ENCODE measurements around the gene GNPTAB. TPM values are rescaled to one million over a fixed set of nuclear protein-coding genes. Genes with fewer than 3 reads are reported as not detected.

Gene GNPTAB
- total and polyA plus RNA-seq, 2 donors (not counting 1 experiment from before 2014, with no cell fraction given), result 10.4 to 79.4 TPM

DNA sequence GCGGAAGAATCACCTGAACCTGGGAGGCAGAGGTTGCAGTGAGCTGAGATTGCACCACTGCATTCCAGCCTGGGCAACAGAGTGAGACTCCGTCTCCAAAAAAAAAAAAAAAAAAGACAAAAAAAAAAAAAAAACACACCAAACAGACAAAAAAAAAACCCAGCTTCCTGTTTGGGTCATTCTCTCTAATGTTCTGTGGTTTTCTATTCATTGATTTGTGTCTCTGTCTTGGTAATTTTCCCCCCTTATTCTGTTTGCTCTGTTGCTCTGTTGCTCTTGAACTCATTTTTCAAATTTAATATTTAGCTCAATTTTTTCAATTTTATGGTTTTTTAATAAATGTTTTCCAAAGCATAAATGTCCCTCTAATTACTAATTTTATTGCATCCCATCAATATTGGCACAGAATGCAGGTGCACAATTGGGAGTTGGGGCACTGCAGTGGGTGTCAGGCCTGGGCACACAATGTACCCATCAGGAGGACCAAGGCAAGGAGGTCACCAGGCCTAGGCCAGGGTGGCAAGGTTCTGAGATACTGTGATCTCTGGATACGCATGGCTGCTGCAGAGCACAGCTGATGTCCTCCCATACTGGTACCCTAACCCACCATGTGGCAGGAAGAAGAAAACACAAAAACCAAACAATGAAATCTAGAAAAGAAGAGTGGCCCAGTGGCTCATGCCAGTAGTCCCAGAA lies 8.0 kb upstream of the GNPTAB start:
- no peaks in the 10 kb centered on the region for H3K27me3 ChIP-seq (replicated peaks in 1 of 4; ENCODE audit: control extremely low read depth in 1 of 4, control insufficient read depth in 3 of 4, insufficient read depth in 4 of 4, low read length in 3 of 4)
- H2AFZ ChIP-seq (ENCODE audit: insufficient read depth, low read depth, low read length, poor library complexity, severe bottlenecking), result no peak overlapping the region
- peak overlapping the region; percentile 64 for H3K4me2 ChIP-seq (replicated peaks; ENCODE audit: low read depth, low read length, poor library complexity, severe bottlenecking)
- no peaks in the 10 kb centered on the region for H4K20me1 ChIP-seq (ENCODE audit: control insufficient read depth, insufficient read depth, low read length, poor library complexity, severe bottlenecking)
- peak overlapping the region; percentile 11 for H3K9ac ChIP-seq (ENCODE audit: low read length)
- no peaks in the 10 kb centered on the region for H3K9me3 ChIP-seq (ENCODE audit: control extremely low read depth in 1 of 3, control insufficient read depth in 2 of 3, insufficient read depth in 1 of 3, low read length in 2 of 3)
- ChIA-PET POLR2A (interaction anchor here (0.6 to 2.7 kb wide), 5 partner anchors 9 to 536 kb away, joined by 3 to 7 read pairs (median 6); partner anchors contain the start of genes CHPT1 and GNPTAB), CTCF (interaction anchor here (0.6 to 5.8 kb wide), 39 partner anchors 8 to 491 kb away, joined by 3 to 138 read pairs (median 6); partner anchors contain the start of genes ARL1, DRAM1 and GNPTAB)
- peaks cover 17 to 18% of the 10 kb centered on the region in 2 donors for H3K4me1 ChIP-seq (ENCODE audit: control insufficient read depth in 2 of 2, insufficient read depth in 2 of 2, low read length in 2 of 2)
- TF ChIP-seq, protein P1, sequence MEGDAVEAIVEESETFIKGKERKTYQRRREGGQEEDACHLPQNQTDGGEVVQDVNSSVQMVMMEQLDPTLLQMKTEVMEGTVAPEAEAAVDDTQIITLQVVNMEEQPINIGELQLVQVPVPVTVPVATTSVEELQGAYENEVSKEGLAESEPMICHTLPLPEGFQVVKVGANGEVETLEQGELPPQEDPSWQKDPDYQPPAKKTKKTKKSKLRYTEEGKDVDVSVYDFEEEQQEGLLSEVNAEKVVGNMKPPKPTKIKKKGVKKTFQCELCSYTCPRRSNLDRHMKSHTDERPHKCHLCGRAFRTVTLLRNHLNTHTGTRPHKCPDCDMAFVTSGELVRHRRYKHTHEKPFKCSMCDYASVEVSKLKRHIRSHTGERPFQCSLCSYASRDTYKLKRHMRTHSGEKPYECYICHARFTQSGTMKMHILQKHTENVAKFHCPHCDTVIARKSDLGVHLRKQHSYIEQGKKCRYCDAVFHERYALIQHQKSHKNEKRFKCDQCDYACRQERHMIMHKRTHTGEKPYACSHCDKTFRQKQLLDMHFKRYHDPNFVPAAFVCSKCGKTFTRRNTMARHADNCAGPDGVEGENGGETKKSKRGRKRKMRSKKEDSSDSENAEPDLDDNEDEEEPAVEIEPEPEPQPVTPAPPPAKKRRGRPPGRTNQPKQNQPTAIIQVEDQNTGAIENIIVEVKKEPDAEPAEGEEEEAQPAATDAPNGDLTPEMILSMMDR (IDR thresholded peaks at IDR 0.05), result no peak
- TF ChIP-seq EZH2 (IDR thresholded peaks at IDR 0.05; ENCODE audit: borderline replicate concordance, insufficient read depth, low read depth, low read length, poor library complexity, severe bottlenecking), result no peak
- Mint-ChIP-seq H3K27ac (peak overlapping the region; percentile 56), H3K4me1 (peaks cover 19% of the 10 kb centered on the region), H3K27me3 (no peaks in the 10 kb centered on the region), H3K4me3 (peak overlapping the region; percentile 61), H3K9me3 (ENCODE audit: insufficient read depth) (no peaks in the 10 kb centered on the region)
- ATAC-seq (ENCODE audit: low read depth), result peak; percentile 63
- no peak overlapping the region for H3K4me3 ChIP-seq (ENCODE audit: control extremely low read depth in 1 of 5, extremely low read depth in 1 of 5, insufficient read depth in 1 of 5, low read depth in 2 of 5, low read length in 4 of 5)
- H3K79me2 ChIP-seq (ENCODE audit: control insufficient read depth, insufficient read depth, low read length), result no peaks in the 10 kb centered on the region
- peak; percentile 46 for DNase-seq
- 60% methylated on average over 1 of the region's 3 CpGs for WGBS (ENCODE audit: insufficient coverage)
- intact Hi-C loops (cut with micrococcal nuclease), result loop anchor here (1.0 to 10.0 kb wide), 6 partner anchors 65 to 564 kb away; partner anchors contain the start of gene ARL1
- no peaks in the 10 kb centered on the region for H3K36me3 ChIP-seq (replicated peaks in 1 of 2; ENCODE audit: control extremely low read depth in 1 of 2, control insufficient read depth in 1 of 2, extremely low read depth in 1 of 2, insufficient read depth in 2 of 2, low read length in 1 of 2)
- H3K27ac ChIP-seq (ENCODE audit: low read length in 2 of 2), result peak overlapping the region in 1 of 2 donors; percentile 59

DNA sequence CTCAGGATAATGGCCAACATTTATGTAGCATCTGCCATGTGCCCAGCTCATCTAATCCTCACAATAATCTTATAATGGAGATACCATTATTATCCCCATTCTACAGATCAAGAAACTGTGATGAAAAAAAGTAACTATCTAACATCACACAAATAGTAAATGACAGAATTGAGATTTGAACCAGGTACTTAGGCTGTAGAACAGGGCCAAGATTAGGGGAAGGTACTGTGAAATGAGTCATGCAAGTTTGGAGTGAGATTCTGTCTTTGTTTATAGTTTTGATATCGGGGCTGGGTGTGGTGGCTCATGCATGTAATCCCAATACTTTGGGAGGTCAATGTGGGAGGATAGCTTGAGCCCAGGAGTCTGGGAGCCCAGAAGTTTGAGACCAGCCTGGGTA lies 1.3 kb upstream of the GNPTAB start:
- Histone ChIP-seq H2AFZ (ENCODE audit: insufficient read depth, low read depth, low read length, poor library complexity, severe bottlenecking) (no peak overlapping the region), H3K27ac (ENCODE audit: low read length in 2 of 2) (no peak overlapping the region), H4K20me1 (ENCODE audit: control insufficient read depth, insufficient read depth, low read length, poor library complexity, severe bottlenecking) (no peaks in the 10 kb centered on the region), H3K4me3 (ENCODE audit: control extremely low read depth in 1 of 5, extremely low read depth in 1 of 5, insufficient read depth in 1 of 5, low read depth in 2 of 5, low read length in 4 of 5) (no peak overlapping the region), H3K9ac (ENCODE audit: low read length) (no peak overlapping the region), H3K79me2 (ENCODE audit: control insufficient read depth, insufficient read depth, low read length) (peaks cover 35% of the 10 kb centered on the region), H3K4me1 (ENCODE audit: control insufficient read depth in 2 of 2, insufficient read depth in 2 of 2, low read length in 2 of 2) (peaks cover 17 to 19% of the 10 kb centered on the region in 2 donors), H3K27me3 (replicated peaks in 1 of 4; ENCODE audit: control extremely low read depth in 1 of 4, control insufficient read depth in 3 of 4, insufficient read depth in 4 of 4, low read length in 3 of 4) (no peaks in the 10 kb centered on the region), H3K9me3 (ENCODE audit: control extremely low read depth in 1 of 3, control insufficient read depth in 2 of 3, insufficient read depth in 1 of 3, low read length in 2 of 3) (no peaks in the 10 kb centered on the region), H3K4me2 (replicated peaks; ENCODE audit: low read depth, low read length, poor library complexity, severe bottlenecking) (no peak overlapping the region), H3K36me3 (replicated peaks in 1 of 2; ENCODE audit: control extremely low read depth in 1 of 2, control insufficient read depth in 1 of 2, extremely low read depth in 1 of 2, insufficient read depth in 2 of 2, low read length in 1 of 2) (no peaks in the 10 kb centered on the region)
- DNase-seq, result no peak
- no peak for ATAC-seq (ENCODE audit: low read depth)
- Mint-ChIP-seq H3K27ac (no peak overlapping the region), H3K4me3 (no peak overlapping the region), H3K27me3 (no peaks in the 10 kb centered on the region), H3K9me3 (ENCODE audit: insufficient read depth) (no peaks in the 10 kb centered on the region), H3K4me1 (peaks cover 24% of the 10 kb centered on the region)
- no peak for TF ChIP-seq EZH2 (IDR thresholded peaks at IDR 0.05; ENCODE audit: borderline replicate concordance, insufficient read depth, low read depth, low read length, poor library complexity, severe bottlenecking)
- TF ChIP-seq, protein P1 (IDR thresholded peaks at IDR 0.05), result no peak
- intact Hi-C loops (cut with micrococcal nuclease), result loop anchor here (10.0 kb wide), 1 partner anchor 557 kb away; no protein-coding TSS in a partner anchor
- CTCF ChIA-PET, result interaction anchor here (0.8 to 6.8 kb wide), 5 partner anchors 8 to 342 kb away, joined by 4 to 91 read pairs (median 16); no protein-coding TSS in a partner anchor
- 100% methylated on average over 1 of the region's 1 CpG for WGBS (ENCODE audit: insufficient coverage)
- POLR2A ChIA-PET, result interaction anchor here (0.6 kb wide), 2 partner anchors 15 to 72 kb away, joined by 3 read pairs; no protein-coding TSS in a partner anchor
